Trophoblast cell (in vitro differentiated cells and primary cell): ENCODE data around the gene LDLRAD4.

Experiments
- DNase-seq, 2 donors: peaks; one replicate each; pipeline ENCODE4 v3.0.0-alpha.2; 2016
- H2AFZ ChIP-seq: 2 replicates; pipeline ENCODE4 v1.6.1; 2013; ENCODE audit warnings: low read length, moderate library complexity, mild to moderate bottlenecking; ENCODE audit not compliant: insufficient read depth, poor library complexity
- H2AK5ac ChIP-seq: 2 replicates; pipeline ENCODE4 v1.6.1; 2013; ENCODE audit warnings: mild to moderate bottlenecking, low read length
- H2BK120ac ChIP-seq: 2 replicates; pipeline ENCODE4 v1.6.1; 2013; ENCODE audit warnings: low read length, mild to moderate bottlenecking, moderate library complexity; ENCODE audit not compliant: insufficient read depth, poor library complexity
- H2BK12ac ChIP-seq: 2 replicates; pipeline ENCODE4 v1.6.1; 2013; ENCODE audit warnings: mild to moderate bottlenecking, low read length, moderate library complexity
- H2BK5ac ChIP-seq: 2 replicates; pipeline ENCODE4 v1.6.1; 2013; ENCODE audit warnings: low read length, low read depth, moderate library complexity, mild to moderate bottlenecking; ENCODE audit not compliant: poor library complexity
- H3K14ac ChIP-seq: 2 replicates; pipeline ENCODE4 v1.6.1; 2013; ENCODE audit warnings: mild to moderate bottlenecking, low read length
- H3K18ac ChIP-seq: 2 replicates; pipeline ENCODE4 v1.6.1; 2013; ENCODE audit warnings: mild to moderate bottlenecking, low read length
- H3K23ac ChIP-seq: 2 replicates; pipeline ENCODE4 v1.6.1; 2013; ENCODE audit warnings: low read length
- H3K27ac ChIP-seq: 2 replicates; pipeline ENCODE4 v1.5.1; 2013; ENCODE audit warnings: low read depth, mild to moderate bottlenecking, inconsistent platforms, low read length, moderate library complexity
- H3K27me3 ChIP-seq: 2 replicates; pipeline ENCODE4 v1.6.1; 2013; ENCODE audit warnings: inconsistent platforms, mild to moderate bottlenecking, low read length, moderate library complexity; ENCODE audit not compliant: insufficient read depth
- H3K36me3 ChIP-seq, 2 experiments: 1 replicate in 1 of 2; 2 replicates in 1 of 2; pipeline ENCODE4 v1.6.1; 2013; ENCODE audit warnings: low read length in 2 of 2, mild to moderate bottlenecking in 2 of 2, moderate library complexity in 1 of 2; ENCODE audit not compliant: insufficient read depth in 2 of 2, control insufficient read depth in 1 of 2
- H3K4ac ChIP-seq: 2 replicates; pipeline ENCODE4 v1.6.1; 2013; ENCODE audit warnings: low read depth, mild to moderate bottlenecking, low read length, moderate library complexity
- H3K4me1 ChIP-seq, 2 experiments: 1 replicate in 1 of 2; 2 replicates in 1 of 2; pipeline ENCODE4 v1.6.1; 2013; ENCODE audit warnings: low read length in 2 of 2, mild to moderate bottlenecking in 2 of 2, moderate library complexity in 1 of 2; ENCODE audit not compliant: insufficient read depth in 2 of 2, control insufficient read depth in 1 of 2
- H3K4me2 ChIP-seq: 2 replicates; pipeline ENCODE4 v1.6.1; 2013; ENCODE audit warnings: inconsistent platforms, mild to moderate bottlenecking, low read length, moderate library complexity
- H3K4me3 ChIP-seq: 2 replicates; pipeline ENCODE4 v1.5.1; 2013; ENCODE audit warnings: mild to moderate bottlenecking, low read depth, low read length, inconsistent platforms
- H3K79me1 ChIP-seq: one replicate; pipeline ENCODE4 v1.6.1; 2013; ENCODE audit warnings: low read length
- H3K79me2 ChIP-seq: 2 replicates; pipeline ENCODE4 v1.6.1; 2013; ENCODE audit warnings: low read length, mild to moderate bottlenecking; ENCODE audit not compliant: control insufficient read depth, insufficient read depth, poor library complexity
- H3K9ac ChIP-seq: 2 replicates; pipeline ENCODE4 v1.6.1; 2013; ENCODE audit warnings: mild to moderate bottlenecking, low read length
- H3K9me3 ChIP-seq: 2 replicates; pipeline ENCODE4 v1.6.1; 2013; ENCODE audit warnings: low read depth, mild to moderate bottlenecking, control low read depth, inconsistent platforms, low read length; ENCODE audit not compliant: insufficient read depth
- H4K12ac ChIP-seq: 2 replicates; pipeline ENCODE4 v1.6.1; 2013; ENCODE audit warnings: low read depth, mild to moderate bottlenecking, low read length, moderate library complexity
- H4K8ac ChIP-seq: 2 replicates; pipeline ENCODE4 v1.6.1; 2013; ENCODE audit warnings: low read depth, mild to moderate bottlenecking, low read length, moderate library complexity
- H4K91ac ChIP-seq: one replicate; pipeline ENCODE4 v1.6.1; 2013; ENCODE audit warnings: low read depth, mild to moderate bottlenecking, low read length, moderate library complexity
- WGBS: extraction: QIAGEN DNeasy Blood & Tissue Kit; methylation state at CpG from one replicate; pipeline ENCODE4 v1.1.7; 2013; ENCODE audit warnings: missing lambda C conversion rate; ENCODE audit not compliant: insufficient read length, insufficient coverage; ENCODE audit errors: extremely low coverage; 5-methylcytosine and 5-hydroxymethylcytosine counted together

LDLRAD4 gene

DNA sequence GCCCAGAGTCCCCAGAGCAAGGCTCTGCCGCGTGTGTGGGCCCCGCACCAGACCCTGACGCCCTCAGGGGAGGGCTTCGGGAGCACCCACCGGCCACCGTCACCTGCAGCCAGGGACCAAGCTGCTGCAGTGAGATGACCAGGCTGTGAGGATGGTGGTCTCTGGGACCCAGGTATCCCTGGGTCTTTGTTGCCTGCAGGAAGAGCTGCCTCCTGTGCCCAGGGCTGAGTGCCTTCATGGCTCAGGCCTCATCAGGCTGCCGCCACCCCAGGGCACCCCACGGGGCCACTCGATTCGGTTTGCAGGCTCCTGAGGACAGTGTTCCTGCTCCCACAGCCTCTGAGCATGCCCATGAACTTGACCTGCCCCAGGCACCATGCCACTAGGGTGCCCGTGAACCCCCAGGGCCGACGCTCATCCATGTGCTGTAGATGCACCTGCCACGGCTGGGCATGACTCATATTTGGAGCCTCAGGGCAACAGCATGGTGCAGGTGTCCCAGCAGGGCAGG is 398.0 kb downstream of the LDLRAD4 start:
- H3K14ac ChIP-seq, result no peak overlapping the region
- no peak overlapping the region for H3K18ac ChIP-seq
- no peak overlapping the region for H3K4me2 ChIP-seq
- no peak overlapping the region for H2BK12ac ChIP-seq
- no peaks in the 10 kb centered on the region for H3K79me1 ChIP-seq
- H3K4me1 ChIP-seq, result peaks cover 0 to 3% of the 10 kb centered on the region in 2 experiments
- no peak overlapping the region for H2AFZ ChIP-seq
- no peaks in the 10 kb centered on the region for H3K79me2 ChIP-seq
- H2BK5ac ChIP-seq, result no peak overlapping the region
- peak in 1 of 2 donors; percentile 37 for DNase-seq
- H4K12ac ChIP-seq, result no peak overlapping the region
- no peaks in the 10 kb centered on the region for H3K9me3 ChIP-seq
- no peak overlapping the region for H2BK120ac ChIP-seq
- H3K4ac ChIP-seq, result no peak overlapping the region
- no peaks in the 10 kb centered on the region for H3K27me3 ChIP-seq
- no peak overlapping the region for H3K23ac ChIP-seq
- no CpG with 5 or more reads among the region's 15 CpGs for WGBS
- no peak overlapping the region for H4K8ac ChIP-seq
- no peak overlapping the region for H3K27ac ChIP-seq
- H3K9ac ChIP-seq, result no peak overlapping the region
- H3K36me3 ChIP-seq, result no peaks in the 10 kb centered on the region
- no peak overlapping the region for H2AK5ac ChIP-seq
- H3K4me3 ChIP-seq, result no peak overlapping the region
- no peak overlapping the region for H4K91ac ChIP-seq

DNA sequence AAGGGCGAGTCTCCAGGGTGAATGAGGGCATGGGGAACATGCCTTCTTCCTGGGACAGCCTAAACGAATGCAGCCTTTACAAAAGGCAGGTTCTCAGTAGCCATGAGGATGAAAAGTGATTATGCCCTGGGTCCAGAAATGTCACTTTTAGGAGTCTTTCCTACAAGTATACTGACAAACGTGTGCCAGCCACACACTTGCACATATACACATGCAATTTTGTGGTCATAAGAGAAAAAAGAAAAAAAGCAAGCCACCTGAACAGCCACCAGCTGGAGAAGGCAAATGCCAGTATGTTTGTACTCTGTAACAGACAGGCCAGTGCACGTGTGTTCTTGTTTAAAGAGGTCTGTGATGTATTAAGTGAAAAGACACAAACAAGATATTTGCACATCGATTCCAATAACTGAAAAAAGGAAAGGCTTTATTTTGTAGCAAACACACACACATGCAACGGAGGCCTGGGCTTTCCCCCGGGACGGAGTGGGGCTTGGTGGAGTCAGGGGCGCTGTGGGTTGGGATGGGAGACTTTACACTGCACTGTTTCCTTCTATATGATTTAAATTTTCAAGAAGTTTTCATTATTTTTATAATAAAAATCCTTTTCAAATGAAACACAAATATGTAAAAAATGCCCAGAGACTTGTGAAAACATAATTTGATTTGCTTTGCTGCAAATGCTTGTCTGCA is 399.4 kb downstream of the LDLRAD4 start:
- H3K36me3 ChIP-seq, result no peaks in the 10 kb centered on the region
- H3K18ac ChIP-seq, result no peak overlapping the region
- H3K4me1 ChIP-seq, result no peaks in the 10 kb centered on the region
- H3K9ac ChIP-seq, result no peak overlapping the region
- H4K8ac ChIP-seq, result no peak overlapping the region
- H2AFZ ChIP-seq, result no peak overlapping the region
- no peak overlapping the region for H2BK5ac ChIP-seq
- no peak overlapping the region for H3K4me2 ChIP-seq
- H4K91ac ChIP-seq, result no peak overlapping the region
- no peak overlapping the region for H3K23ac ChIP-seq
- no CpG with 5 or more reads among the region's 9 CpGs for WGBS
- H4K12ac ChIP-seq, result no peak overlapping the region
- no peaks in the 10 kb centered on the region for H3K79me1 ChIP-seq
- H3K9me3 ChIP-seq, result peaks cover 1% of the 10 kb centered on the region
- no peak overlapping the region for H3K27ac ChIP-seq
- no peak for DNase-seq
- H3K14ac ChIP-seq, result no peak overlapping the region
- H2AK5ac ChIP-seq, result no peak overlapping the region
- H2BK120ac ChIP-seq, result no peak overlapping the region
- H3K79me2 ChIP-seq, result no peaks in the 10 kb centered on the region
- no peak overlapping the region for H3K4ac ChIP-seq
- no peaks in the 10 kb centered on the region for H3K27me3 ChIP-seq
- no peak overlapping the region for H3K4me3 ChIP-seq
- H2BK12ac ChIP-seq, result no peak overlapping the region

DNA sequence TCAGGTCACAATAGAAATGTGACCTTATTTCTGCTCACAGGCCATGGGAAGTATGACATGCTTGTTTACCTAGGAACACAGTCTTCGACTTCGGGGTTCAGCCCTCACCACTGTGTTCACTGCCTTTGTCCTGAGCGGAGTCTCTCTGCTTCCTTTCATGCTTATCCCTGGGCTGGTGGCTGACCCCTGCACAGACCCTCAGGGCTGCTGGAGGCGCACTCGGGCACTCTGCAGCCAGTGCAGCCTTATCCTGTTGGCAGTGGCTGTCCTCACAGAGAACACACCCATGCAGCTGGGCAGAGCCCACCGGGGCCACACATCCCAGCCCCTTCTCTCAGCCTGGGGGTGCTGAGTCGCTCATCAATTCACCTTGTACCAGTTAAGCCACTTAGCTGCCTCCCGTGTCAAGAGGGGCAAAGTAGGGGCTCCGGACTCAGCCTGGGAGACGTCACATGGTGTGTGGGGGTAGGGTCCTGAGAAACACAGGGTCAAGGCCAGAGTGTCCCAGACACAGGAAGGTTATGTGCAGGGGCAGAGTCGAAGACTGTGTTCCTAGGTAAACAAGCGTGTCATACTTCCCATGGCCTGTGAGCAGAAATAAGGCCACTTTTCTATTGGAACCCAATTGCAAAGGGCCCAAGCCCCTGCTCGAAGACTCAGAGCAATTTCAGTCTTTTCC is 400.3 kb downstream of the LDLRAD4 start:
- Histone ChIP-seq H3K9me3 (peaks cover 3% of the 10 kb centered on the region), H2BK12ac (no peak overlapping the region), H3K36me3 (no peaks in the 10 kb centered on the region), H2AFZ (no peak overlapping the region), H3K27me3 (no peaks in the 10 kb centered on the region), H2BK120ac (no peak overlapping the region), H3K79me2 (no peaks in the 10 kb centered on the region), H3K18ac (no peak overlapping the region), H3K4me1 (no peaks in the 10 kb centered on the region), H2BK5ac (no peak overlapping the region), H3K79me1 (no peaks in the 10 kb centered on the region), H3K9ac (no peak overlapping the region), H4K12ac (no peak overlapping the region), H4K91ac (no peak overlapping the region), H2AK5ac (no peak overlapping the region), H3K14ac (no peak overlapping the region), H3K27ac (no peak overlapping the region), H3K23ac (no peak overlapping the region), H4K8ac (no peak overlapping the region), H3K4me2 (no peak overlapping the region), H3K4ac (no peak overlapping the region), H3K4me3 (no peak overlapping the region)
- WGBS, result no CpG with 5 or more reads among the region's 13 CpGs
- no peak for DNase-seq

DNA sequence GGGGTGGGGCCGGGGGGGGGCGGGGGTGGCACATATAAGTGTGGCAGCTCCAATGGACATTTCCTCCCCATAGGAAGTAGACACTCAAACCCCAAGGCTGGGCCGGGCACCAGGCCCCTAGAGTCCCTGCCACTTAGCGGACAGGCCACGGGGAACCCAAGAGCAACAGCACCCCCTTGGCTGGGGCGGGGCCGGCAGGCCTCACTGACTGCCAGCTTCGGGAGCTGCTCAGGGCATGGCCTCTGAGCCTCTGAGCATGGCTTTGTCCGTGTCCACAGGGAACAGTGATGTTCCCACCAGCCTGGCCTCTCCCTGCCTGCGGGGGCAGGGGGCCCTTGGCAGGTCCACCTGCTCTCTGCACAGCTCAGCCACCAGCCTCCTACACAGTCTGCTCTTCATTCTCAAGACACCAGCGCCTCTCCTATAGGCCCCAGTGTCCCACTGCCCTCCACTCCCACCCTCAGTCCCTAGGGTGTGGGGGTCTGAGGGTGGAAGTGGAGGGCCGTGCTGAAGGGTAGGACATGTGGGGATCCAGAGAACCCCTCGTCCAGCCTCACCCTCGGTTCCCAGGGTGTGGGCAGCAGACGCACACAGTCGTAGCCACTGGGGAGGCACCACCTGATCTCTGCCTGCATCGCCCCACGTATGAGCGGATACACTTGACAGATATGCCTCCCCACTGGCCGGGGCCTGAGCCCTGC is 401.1 kb downstream of the LDLRAD4 start:
- Histone ChIP-seq H3K4ac (no peak overlapping the region), H3K27ac (no peak overlapping the region), H3K18ac (no peak overlapping the region), H3K4me2 (no peak overlapping the region), H3K14ac (no peak overlapping the region), H3K79me2 (no peaks in the 10 kb centered on the region), H2AFZ (no peak overlapping the region), H3K36me3 (no peaks in the 10 kb centered on the region), H3K4me3 (no peak overlapping the region), H2BK120ac (no peak overlapping the region), H4K12ac (no peak overlapping the region), H3K23ac (no peak overlapping the region), H3K9me3 (peaks cover 3% of the 10 kb centered on the region), H3K27me3 (no peaks in the 10 kb centered on the region), H3K4me1 (no peaks in the 10 kb centered on the region), H3K9ac (no peak overlapping the region), H2AK5ac (no peak overlapping the region), H3K79me1 (no peaks in the 10 kb centered on the region), H4K8ac (no peak overlapping the region), H2BK5ac (no peak overlapping the region), H4K91ac (no peak overlapping the region), H2BK12ac (no peak overlapping the region)
- no peak for DNase-seq
- WGBS, result no CpG with 5 or more reads among the region's 20 CpGs
